A549 (cell line): ENCODE results near the gene PNPLA6. TPM values are rescaled to one million over a fixed set of nuclear protein-coding genes. Genes with fewer than 3 reads are reported as not detected.

ENCODE experiments used
- ATAC-seq, 2 experiments: fragments of 200-7000 bp in 1 of 2; fragments of >200 bp in 1 of 2; cut with Nextera tagmentation in 1 of 2; cut with Tn5 transposase in 1 of 2; 3 replicates each; pipeline versions ENCODE4 v1.8.0 to v1.9.1; 2018 to 2020; ENCODE audit warnings: mild to moderate bottlenecking in 1 of 2, moderate library complexity in 1 of 2
- CTCF ChIA-PET: fragments of 300-600 bp; sonication (Branson Sonifier 250); formaldehyde crosslinking; extraction: SDS; loops from one replicate; lab custom pipeline; 2021; ENCODE audit warnings: antibody characterized with exemption, inconsistent platforms; lab: Yijun Ruan, JAX
- POLR2A ChIA-PET: fragments of 350-600 bp; formaldehyde crosslinking; extraction: SDS; loops from one replicate; lab custom pipeline; 2021; ENCODE audit warnings: antibody characterized with exemption, inconsistent platforms; lab: Yijun Ruan, JAX
- DNase-seq, 2 experiments: peaks; one replicate each; pipeline versions ENCODE4 v3.0.0 to v3.0.0-alpha.2; 2011 to 2016; ENCODE audit warnings: low read depth in 1 of 2, low spot score in 1 of 2
- FAIRE-seq: peaks from 2 replicates; lab custom pipeline; 2011; peaks lifted over from hg19 to GRCh38; lab: Jason Lieb, UNC
- H3K27ac ChIP-seq, 2 experiments: fragments of >200 bp; sonication (Bioruptor Twin); formaldehyde crosslinking; 3 replicates each; pipeline ENCODE4 v1.5.1; 2016 to 2017
- H3K4me1 ChIP-seq: fragments of >200 bp; sonication (Bioruptor Twin); formaldehyde crosslinking; 3 replicates; pipeline ENCODE4 v1.6.1; 2016
- H3K4me2 ChIP-seq: fragments of >200 bp; sonication (Bioruptor Twin); formaldehyde crosslinking; 3 replicates; pipeline ENCODE4 v1.6.1; 2016
- H3K4me3 ChIP-seq: fragments of >200 bp; sonication (Bioruptor Twin); formaldehyde crosslinking; 3 replicates; pipeline ENCODE4 v1.5.1; 2016
- H3K9me3 ChIP-seq: fragments of >200 bp; sonication (Bioruptor Twin); formaldehyde crosslinking; 3 replicates; pipeline ENCODE4 v1.6.1; 2016
- CBX2 ChIP-seq: fragments of 200-600 bp; sonication (generic); IDR thresholded peaks from 2 replicates; pipeline ENCODE4 v1.6.1; 2016; ENCODE audit warnings: low read depth, mild to moderate bottlenecking, borderline replicate concordance
- CBX8 ChIP-seq: fragments of 200-600 bp; sonication (generic); IDR thresholded peaks from 2 replicates; pipeline ENCODE4 v1.6.1; 2016
- CEBPB ChIP-seq, 2 experiments: fragments of >200 bp in 1 of 2; sonication (Bioruptor Twin) in 1 of 2; formaldehyde crosslinking in 1 of 2; IDR thresholded peaks; 2 replicates each; pipeline ENCODE4 v1.6.1; 2012 to 2016
- HDAC2 ChIP-seq: fragments of 200-600 bp; sonication (generic); IDR thresholded peaks from 2 replicates; pipeline ENCODE4 v1.6.1; 2016
- HEYL ChIP-seq: fragments of 250-450 bp; sonication (Bioruptor Pico); IDR thresholded peaks from 2 replicates; pipeline ENCODE4 v1.8.0; 2021; ENCODE audit warnings: mild to moderate bottlenecking, moderate library complexity
- HOXA7 ChIP-seq: fragments of 250-450 bp; sonication (Bioruptor Pico); IDR thresholded peaks from 2 replicates; pipeline ENCODE4 v1.5.0; 2020; ENCODE audit warnings: mild to moderate bottlenecking, moderate library complexity
- HOXB13 ChIP-seq: fragments of 250-450 bp; sonication (Bioruptor Pico); IDR thresholded peaks from 2 replicates; pipeline ENCODE4 v1.5.0; 2020; ENCODE audit warnings: low read depth, mild to moderate bottlenecking, moderate library complexity
- JUN ChIP-seq, 2 experiments: fragments of >200 bp; sonication (Bioruptor Twin); formaldehyde crosslinking; IDR thresholded peaks; 2 replicates in 1 of 2; 3 replicates in 1 of 2; pipeline ENCODE4 v1.6.1; 2016 to 2017
- KDM1A ChIP-seq: fragments of 200-600 bp; sonication (generic); IDR thresholded peaks from 2 replicates; pipeline ENCODE4 v1.6.1; 2016; ENCODE audit warnings: low read depth, mild to moderate bottlenecking
- MYC ChIP-seq: IDR thresholded peaks from 2 replicates; pipeline ENCODE4 v1.6.1; 2012; ENCODE audit warnings: mild to moderate bottlenecking, inconsistent platforms, low read length, improper control_type of control experiment, borderline replicate concordance
- NPAS2 ChIP-seq: fragments of 250-450 bp; sonication (Bioruptor Pico); IDR thresholded peaks from 2 replicates; pipeline ENCODE4 v1.8.0; 2022; ENCODE audit warnings: mild to moderate bottlenecking, moderate library complexity, borderline replicate concordance
- PBX3 ChIP-seq: IDR thresholded peaks from 2 replicates; pipeline ENCODE4 v1.6.1; 2012
- POLR2A ChIP-seq: IDR thresholded peaks from 2 replicates; pipeline ENCODE4 v1.6.1; 2012; ENCODE audit warnings: mild to moderate bottlenecking, low read length
- RNF2 ChIP-seq: fragments of 200-600 bp; sonication (generic); IDR thresholded peaks from 2 replicates; pipeline ENCODE4 v1.6.1; 2016; ENCODE audit warnings: low read depth, mild to moderate bottlenecking, antibody characterized with exemption, moderate library complexity, borderline replicate concordance
- SMC3 ChIP-seq: fragments of >200 bp; sonication (Bioruptor Twin); formaldehyde crosslinking; IDR thresholded peaks from 3 replicates; pipeline ENCODE4 v1.6.1; 2018; ENCODE audit warnings: inconsistent platforms
- TP53 ChIP-seq: fragments of 250-450 bp; sonication (Bioruptor Pico); IDR thresholded peaks from 2 replicates; pipeline ENCODE4 v1.5.0; 2021; ENCODE audit warnings: mild to moderate bottlenecking, moderate library complexity
- ZFP36 ChIP-seq: fragments of 450-650 bp; IDR thresholded peaks from 2 replicates; pipeline ENCODE4 v1.6.1; 2014; ENCODE audit warnings: borderline replicate concordance; ENCODE audit not compliant: partially characterized antibody
- WGBS: methylation state at CpG from one replicate; pipeline ENCODE4 v1.1.6; 2017; ENCODE audit errors: missing lambda C conversion rate; 5-methylcytosine and 5-hydroxymethylcytosine counted together
- polyA plus RNA-seq, 4 experiments: library from polyadenylated mRNA; depleted of rRNA in 3 of 4; stranded (reverse); fragments of >200 nt; fragmentation: RNase III in 1 of 4; extraction: RNeasy Plus Mini Kit Qiagen cat#74134 plus additional on column Dnase treatment in 1 of 4; gene quantifications; 2 replicates in 3 of 4; 3 replicates in 1 of 4; pipeline ENCODE4 v1.2.3, GENCODE V29; 2011 to 2017
- TF ChIP-seq, protein P1 (sequence below): fragments of 250-450 bp; sonication (Bioruptor Pico); IDR thresholded peaks from 2 replicates; pipeline ENCODE4 v1.5.0; 2020; ENCODE audit warnings: low read depth, mild to moderate bottlenecking, moderate library complexity

PNPLA6 gene
- polyA plus RNA-seq, 2 of the 4 experiments (the other 2 are of a cell fraction) = 17.0 to 58.1 TPM

DNA sequence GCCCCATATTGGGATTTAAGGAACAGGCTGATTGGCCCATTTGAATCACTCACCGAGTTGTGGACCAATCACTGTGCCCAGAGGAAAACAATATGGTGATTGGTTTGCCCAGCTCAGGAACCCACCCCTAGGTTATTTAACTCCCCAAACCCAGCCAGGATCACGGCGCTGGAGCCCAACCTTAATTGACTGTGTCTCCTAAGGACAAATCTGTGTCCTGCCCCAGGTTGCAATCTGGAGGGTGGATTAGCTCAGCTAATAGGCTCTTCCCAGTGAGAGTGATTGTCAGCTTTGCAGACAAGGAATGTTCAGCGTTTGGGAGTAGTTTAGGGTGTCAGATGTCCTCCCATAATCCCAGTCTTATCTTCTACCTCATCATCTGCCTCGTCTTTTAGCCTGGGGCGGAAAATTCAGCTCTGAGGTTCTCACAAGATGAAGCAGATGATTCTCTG is 23.1 kb upstream of the PNPLA6 start:
- 57% methylated on average over 6 of the region's 6 CpGs for WGBS
- TF ChIP-seq MYC (no peak), KDM1A (no peak), RNF2 (no peak), CBX8 (no peak), NPAS2 (CRISPR knock-in tag) (no peak), POLR2A (no peak), TP53 (CRISPR knock-in tag) (no peak)
- Histone ChIP-seq H3K9me3 (no peaks in the 10 kb centered on the region), H3K4me1 (peaks cover 17% of the 10 kb centered on the region), H3K4me2 (no peak overlapping the region), H3K27ac (no peak overlapping the region), H3K4me3 (no peak overlapping the region)
- DNase-seq = peak in 1 of 2 experiments; percentile 34
- POLR2A ChIA-PET = no interaction called here
- ATAC-seq = no peak
- no peak for FAIRE-seq
- CTCF ChIA-PET = interaction anchor here (0.7 kb wide), 1 partner anchor 1110 kb away, joined by 3 read pairs; no protein-coding TSS in a partner anchor

DNA sequence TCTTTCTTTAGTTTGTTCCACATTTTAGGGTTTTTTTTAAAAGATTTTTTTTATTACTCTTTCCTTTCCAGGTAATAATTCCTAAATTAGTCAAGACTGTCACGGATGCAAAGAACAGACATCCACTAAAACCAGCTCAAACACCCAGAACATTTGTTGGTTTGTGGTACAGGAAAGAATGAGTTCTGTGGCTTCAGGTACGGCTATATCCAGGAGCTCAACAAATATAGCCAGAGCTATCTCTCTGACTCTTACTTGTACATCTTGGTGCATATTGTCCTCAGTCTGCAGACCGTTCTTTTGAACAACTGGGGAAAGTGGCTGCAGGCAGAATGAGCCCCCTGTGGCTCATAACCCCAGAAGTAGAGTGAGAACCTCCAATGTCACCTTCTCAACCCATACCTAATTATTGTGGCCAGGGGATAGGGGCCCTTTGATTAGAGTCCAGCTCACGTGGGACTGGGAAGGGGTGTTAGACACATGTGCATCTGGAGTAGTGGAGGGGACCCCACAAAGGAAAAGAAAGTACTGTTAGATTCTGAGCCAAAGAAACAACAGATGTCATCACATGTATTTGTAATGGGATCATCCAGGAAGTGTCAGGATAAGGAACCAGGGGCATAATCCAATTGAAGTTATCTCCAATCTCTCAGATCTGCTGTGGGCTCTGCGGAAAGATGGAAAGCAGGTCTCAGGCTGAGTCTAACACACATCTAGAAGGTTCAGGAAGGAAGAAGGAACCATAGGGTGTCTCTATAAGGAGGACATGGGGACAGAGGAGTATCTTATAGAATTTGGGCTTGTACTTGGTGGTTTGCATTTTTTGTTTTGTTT is 21.5 kb upstream of the PNPLA6 start:
- no peak overlapping the region for H3K4me2 ChIP-seq
- ATAC-seq = no peak
- no peak overlapping the region for H3K27ac ChIP-seq
- TF ChIP-seq CBX8 (no peak), ZFP36 (no peak), HDAC2 (no peak)
- POLR2A ChIA-PET = no interaction called here
- no peaks in the 10 kb centered on the region for H3K9me3 ChIP-seq
- no peak for DNase-seq
- FAIRE-seq = no peak
- no peak overlapping the region for H3K4me3 ChIP-seq
- CTCF ChIA-PET = no interaction called here
- 68% methylated on average over 5 of the region's 5 CpGs for WGBS
- H3K4me1 ChIP-seq = peaks cover 7% of the 10 kb centered on the region

DNA sequence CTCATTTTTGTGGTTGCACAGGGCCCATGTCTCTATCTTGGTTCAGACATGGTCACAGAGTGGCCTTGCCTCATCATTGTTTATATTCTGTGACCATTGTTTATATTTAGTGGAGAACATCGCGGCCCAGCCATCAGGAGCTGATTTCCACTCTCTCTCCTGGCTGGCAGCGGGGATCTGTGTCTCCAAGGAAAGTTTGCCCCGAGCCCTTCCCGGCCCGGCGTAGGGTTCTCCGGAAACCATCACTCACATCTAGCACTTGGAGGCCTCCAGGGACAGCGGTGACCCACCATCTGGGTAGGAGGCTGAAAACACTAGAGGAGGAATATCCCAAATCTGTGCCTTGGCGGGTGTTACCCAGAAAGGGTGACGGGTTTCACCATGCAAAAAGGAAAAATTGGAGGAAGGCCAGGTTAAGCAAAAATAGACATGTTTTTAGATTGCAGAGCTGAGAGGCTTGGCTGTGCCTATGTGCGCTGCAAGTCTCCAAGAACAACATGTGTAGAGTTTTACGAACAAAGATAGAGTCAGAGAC is 20.3 kb upstream of the PNPLA6 start:
- peak overlapping the region; percentile 78 to 99 for H3K27ac ChIP-seq
- DNase-seq = no peak
- FAIRE-seq = no peak

GRCh38 chr19:7515645-7516151 is 19.8 kb upstream of the PNPLA6 start, which contains the start of gene ZNF358:
Gene ZNF358, plus strand, starts transcription at chr19:7516103. Its CDS starts 3,140 bp downstream, at chr19:7519243.
- peak; percentile 50 to 67 for DNase-seq
- H3K9me3 ChIP-seq = no peaks in the 10 kb centered on the region
- TF ChIP-seq POLR2A (peak; percentile 26), PBX3 (no peak)
- ChIA-PET CTCF (no interaction called here), POLR2A (no interaction called here)
- peak within 1 kb of the TSS; percentile 67 for H3K4me3 ChIP-seq
- H3K4me1 ChIP-seq = peaks cover 7% of the 10 kb centered on the region
- peak within 1 kb of the TSS; percentile 82 for H3K4me2 ChIP-seq
- peak within 1 kb of the TSS; percentile 78 to 99 for H3K27ac ChIP-seq
- peak; percentile 80 to 92 for ATAC-seq
- 3% methylated on average over 20 of the region's 33 CpGs for WGBS
- no peak for FAIRE-seq

More for the DNA sequence above, 20.3 kb upstream of the PNPLA6 start:
- Histone ChIP-seq H3K9me3 (no peaks in the 10 kb centered on the region), H3K4me3 (peak overlapping the region; percentile 67), H3K4me1 (peaks cover 7% of the 10 kb centered on the region), H3K4me2 (peak overlapping the region; percentile 82)
- ChIA-PET CTCF (interaction anchor here (0.7 kb wide), 1 partner anchor 688 kb away, joined by 3 read pairs; no protein-coding TSS in a partner anchor), POLR2A (no interaction called here)
- TF ChIP-seq JUN (IDR thresholded peaks at IDR 0.05) (no peak), CBX2 (no peak), CBX8 (no peak), HDAC2 (no peak), CEBPB (IDR thresholded peaks at IDR 0.05) (no peak), HOXB13 (no peak), HEYL (CRISPR knock-in tag) (no peak), SMC3 (no peak), RNF2 (no peak), HOXA7 (CRISPR knock-in tag) (no peak)
- TF ChIP-seq, protein P1, sequence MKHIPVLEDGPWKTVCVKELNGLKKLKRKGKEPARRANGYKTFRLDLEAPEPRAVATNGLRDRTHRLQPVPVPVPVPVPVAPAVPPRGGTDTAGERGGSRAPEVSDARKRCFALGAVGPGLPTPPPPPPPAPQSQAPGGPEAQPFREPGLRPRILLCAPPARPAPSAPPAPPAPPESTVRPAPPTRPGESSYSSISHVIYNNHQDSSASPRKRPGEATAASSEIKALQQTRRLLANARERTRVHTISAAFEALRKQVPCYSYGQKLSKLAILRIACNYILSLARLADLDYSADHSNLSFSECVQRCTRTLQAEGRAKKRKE (CRISPR knock-in tag) = no peak
- 92% methylated on average over 11 of the region's 13 CpGs for WGBS
- no peak for ATAC-seq
